ENCODE data around the gene SLC35E2B.

DNA sequence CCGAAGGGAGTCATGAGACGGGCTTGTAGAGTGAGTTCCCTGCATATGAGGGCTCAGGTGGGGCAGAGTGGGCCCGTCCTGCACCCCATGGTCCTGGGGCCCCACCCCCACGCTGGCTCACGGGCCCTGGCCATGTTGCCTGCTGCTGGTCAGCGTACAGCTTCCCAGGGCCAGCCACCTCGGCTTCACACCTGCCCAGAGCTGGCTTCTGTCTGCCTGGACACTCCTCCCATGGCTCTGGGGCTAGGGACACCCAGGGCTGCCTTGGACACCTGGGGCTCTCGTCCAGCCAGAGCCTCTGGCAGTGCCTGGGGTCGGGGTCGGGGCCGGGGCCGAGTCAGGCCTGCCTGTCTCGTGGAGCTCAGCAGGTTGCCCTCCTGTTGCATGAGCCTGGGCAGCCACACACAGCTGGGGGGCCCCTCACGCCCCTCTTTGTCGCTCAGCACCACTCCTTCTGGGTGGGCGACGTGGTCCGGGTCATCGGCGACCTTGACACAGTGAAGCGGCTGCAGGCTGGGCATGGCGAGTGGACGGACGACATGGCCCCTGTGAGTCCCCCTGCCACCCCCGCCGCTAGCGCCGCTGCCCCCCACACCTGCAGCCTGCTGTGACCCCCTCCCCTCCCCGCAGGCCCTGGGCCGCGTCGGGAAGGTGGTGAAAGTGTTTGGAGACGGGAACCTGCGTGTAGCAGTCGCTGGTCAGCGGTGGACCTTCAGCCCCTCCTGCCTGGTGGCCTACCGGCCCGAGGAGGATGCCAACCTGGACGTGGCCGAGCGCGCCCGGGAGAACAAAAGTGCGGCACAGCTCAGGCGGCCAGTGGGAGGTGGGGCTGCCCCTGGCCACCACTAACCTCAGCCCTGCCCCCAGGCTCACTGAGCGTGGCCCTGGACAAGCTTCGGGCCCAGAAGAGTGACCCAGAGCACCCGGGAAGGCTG, 66.1 kb downstream of the SLC35E2B start:
- TF ChIP-seq EP300 (IDR thresholded peaks at IDR 0.05) (no peak), CTCF (IDR thresholded peaks at IDR 0.05) (no peak)
